Activated CD4-positive, alpha-beta T cell treated with anti-CD3 and anti-CD28 coated beads, Interleukin-2, amount 10 ng/mL, durations not matched to agents 7 days and 5 days (primary cell): ENCODE results near the gene CANT1. TPM values are rescaled to one million over a fixed set of nuclear protein-coding genes. Genes with fewer than 3 reads are reported as not detected.
A peak's percentile ranks its signal among the peaks of the same experiment; 100 is the strongest.
"Not testable (repeated sequence)": the region's sequence is repeated elsewhere in the genome, so short reads cannot be mapped to it uniquely, and the experiment has no call there.

Source experiments
- CTCF ChIA-PET: fragments of 350-600 bp; sonication (Branson Sonifier 250); formaldehyde crosslinking; loops from one replicate; lab custom pipeline; 2021; ENCODE audit warnings: antibody characterized with exemption; lab: Charles Lee
- POLR2A ChIA-PET: fragments of 350-600 bp; sonication (Branson Sonifier 250); formaldehyde crosslinking; loops from one replicate; lab custom pipeline; 2021; ENCODE audit warnings: antibody characterized with exemption; lab: Charles Lee
- DNase-seq: peaks from one replicate; pipeline ENCODE4 v3.0.0-alpha.2; 2020
- H3K27ac Mint-ChIP-seq: one replicate; pipeline ENCODE4 v1.8.0; 2021; ENCODE audit warnings: mild to moderate bottlenecking, moderate library complexity, mixed read lengths
- H3K27me3 Mint-ChIP-seq: one replicate; pipeline ENCODE4 v1.8.0; 2021; ENCODE audit warnings: mixed read lengths
- H3K36me3 Mint-ChIP-seq: one replicate; pipeline ENCODE4 v1.8.0; 2021; ENCODE audit warnings: low read depth, mixed read lengths
- H3K4me1 Mint-ChIP-seq: one replicate; pipeline ENCODE4 v1.8.0; 2021; ENCODE audit warnings: mixed read lengths
- H3K4me3 Mint-ChIP-seq: one replicate; pipeline ENCODE4 v1.8.0; 2021; ENCODE audit warnings: mild to moderate bottlenecking, moderate library complexity, mixed read lengths
- H3K9me3 Mint-ChIP-seq: one replicate; pipeline ENCODE4 v1.8.0; 2021; ENCODE audit warnings: mixed read lengths
- total RNA-seq, 2 experiments: library from RNA; stranded (reverse); gene quantifications; one replicate each; pipeline ENCODE4 v1.2.3, GENCODE V29; 2021

CANT1 gene
- total RNA-seq, 2 experiments from 2014 or later = 68.1 to 71.5 TPM

GRCh38 chr17:78956254-78956653 lies 53.3 kb downstream of the CANT1 start:
- H3K9me3 Mint-ChIP-seq = peaks cover 4% of the 10 kb centered on the region
- no peaks in the 10 kb centered on the region for H3K27me3 Mint-ChIP-seq
- H3K27ac Mint-ChIP-seq = no peak overlapping the region
- ChIA-PET CTCF (no interaction called here), POLR2A (no interaction called here)
- no peaks in the 10 kb centered on the region for H3K36me3 Mint-ChIP-seq
- no peak overlapping the region for H3K4me3 Mint-ChIP-seq
- H3K4me1 Mint-ChIP-seq = no peaks in the 10 kb centered on the region
- no peak for DNase-seq

GRCh38 chr17:78954684-78955083 lies 54.9 kb downstream of the CANT1 start:
- no peaks in the 10 kb centered on the region for H3K27me3 Mint-ChIP-seq
- peaks cover 19% of the 10 kb centered on the region for H3K9me3 Mint-ChIP-seq
- CTCF ChIA-PET = no interaction called here
- DNase-seq = no peak
- H3K27ac Mint-ChIP-seq = no peak overlapping the region
- POLR2A ChIA-PET = no interaction called here
- H3K4me1 Mint-ChIP-seq = no peaks in the 10 kb centered on the region
- H3K4me3 Mint-ChIP-seq = no peak overlapping the region
- H3K36me3 Mint-ChIP-seq = peaks cover 2% of the 10 kb centered on the region

GRCh38 chr17:78953356-78954350 lies 55.9 kb downstream of the CANT1 start:
- H3K4me1 Mint-ChIP-seq = no peaks in the 10 kb centered on the region
- no peak for DNase-seq
- no peak overlapping the region for H3K27ac Mint-ChIP-seq
- ChIA-PET CTCF (interaction anchor here (1.2 kb wide), 1 partner anchor 18 kb away, joined by 3 read pairs; no protein-coding TSS in a partner anchor), POLR2A (no interaction called here)
- peaks cover 19% of the 10 kb centered on the region for H3K9me3 Mint-ChIP-seq
- peaks cover 2% of the 10 kb centered on the region for H3K27me3 Mint-ChIP-seq
- H3K36me3 Mint-ChIP-seq = peaks cover 2% of the 10 kb centered on the region
- H3K4me3 Mint-ChIP-seq = no peak overlapping the region

GRCh38 chr17:78952706-78953105 lies 56.9 kb downstream of the CANT1 start:
- H3K27ac Mint-ChIP-seq = no peak overlapping the region
- H3K27me3 Mint-ChIP-seq = peaks cover 2% of the 10 kb centered on the region
- no peak overlapping the region for H3K4me3 Mint-ChIP-seq

GRCh38 chr17:78951967-78952551 lies 57.5 kb downstream of the CANT1 start:
- Mint-ChIP-seq H3K27ac (no peak overlapping the region), H3K9me3 (peaks cover 19% of the 10 kb centered on the region), H3K4me1 (no peaks in the 10 kb centered on the region), H3K4me3 (no peak overlapping the region), H3K36me3 (peaks cover 2% of the 10 kb centered on the region), H3K27me3 (peaks cover 2% of the 10 kb centered on the region)
- CTCF ChIA-PET = interaction anchor here (1.2 kb wide), 1 partner anchor 20 kb away, joined by 3 read pairs; no protein-coding TSS in a partner anchor
- POLR2A ChIA-PET = no interaction called here
- no peak for DNase-seq

More at GRCh38 chr17:78952706-78953105, 56.9 kb downstream of the CANT1 start:
- Mint-ChIP-seq H3K4me1 (no peaks in the 10 kb centered on the region), H3K9me3 (peaks cover 19% of the 10 kb centered on the region), H3K36me3 (peaks cover 2% of the 10 kb centered on the region)
- ChIA-PET CTCF (interaction anchor here (1.2 kb wide), 1 partner anchor 19 kb away, joined by 3 read pairs; no protein-coding TSS in a partner anchor), POLR2A (no interaction called here)
- DNase-seq = no peak

- POLR2A ChIA-PET = no interaction called here
Observed at GRCh38 chr17:78950870-78951269, 58.7 kb downstream of the CANT1 start.

GRCh38 chr17:78947235-78948149 lies 62.1 kb downstream of the CANT1 start:
- H3K27ac Mint-ChIP-seq = no peak overlapping the region
- peaks cover 4% of the 10 kb centered on the region for H3K27me3 Mint-ChIP-seq
- ChIA-PET CTCF (interaction anchor here (0.6 to 0.8 kb wide), 3 partner anchors 8 to 43 kb away, joined by 3 read pairs; no protein-coding TSS in a partner anchor), POLR2A (no interaction called here)
- DNase-seq = no peak
- peaks cover 19% of the 10 kb centered on the region for H3K9me3 Mint-ChIP-seq
- H3K36me3 Mint-ChIP-seq = peaks cover 2% of the 10 kb centered on the region
- H3K4me1 Mint-ChIP-seq = no peaks in the 10 kb centered on the region
- H3K4me3 Mint-ChIP-seq = no peak overlapping the region

More at GRCh38 chr17:78950870-78951269, 58.7 kb downstream of the CANT1 start:
- Mint-ChIP-seq H3K27ac (peak overlapping the region; percentile 50), H3K27me3 (peaks cover 4% of the 10 kb centered on the region), H3K4me1 (no peaks in the 10 kb centered on the region), H3K9me3 (peaks cover 19% of the 10 kb centered on the region), H3K36me3 (peaks cover 2% of the 10 kb centered on the region), H3K4me3 (no peak overlapping the region)
- DNase-seq = no peak
- CTCF ChIA-PET = no interaction called here

- ChIA-PET POLR2A (no interaction called here), CTCF (interaction anchor here (0.6 to 0.8 kb wide), 3 partner anchors 8 to 42 kb away, joined by 3 read pairs; no protein-coding TSS in a partner anchor)
- Mint-ChIP-seq H3K36me3 (peaks cover 2% of the 10 kb centered on the region), H3K4me3 (no peak overlapping the region), H3K27me3 (peaks cover 4% of the 10 kb centered on the region), H3K27ac (no peak overlapping the region), H3K9me3 (peaks cover 19% of the 10 kb centered on the region), H3K4me1 (no peaks in the 10 kb centered on the region)
- no peak for DNase-seq
Observed at GRCh38 chr17:78946631-78947030, 62.9 kb downstream of the CANT1 start.

GRCh38 chr17:78946131-78946530 lies 63.4 kb downstream of the CANT1 start:
- H3K4me1 Mint-ChIP-seq = no peaks in the 10 kb centered on the region
- H3K9me3 Mint-ChIP-seq = peaks cover 14% of the 10 kb centered on the region
- CTCF ChIA-PET = interaction anchor here (0.7 kb wide), 1 partner anchor 33 kb away, joined by 3 read pairs; no protein-coding TSS in a partner anchor
- no peak overlapping the region for H3K4me3 Mint-ChIP-seq
- H3K27ac Mint-ChIP-seq = no peak overlapping the region
- DNase-seq = no peak
- POLR2A ChIA-PET = no interaction called here
- peaks cover 2% of the 10 kb centered on the region for H3K36me3 Mint-ChIP-seq
- H3K27me3 Mint-ChIP-seq = peaks cover 4% of the 10 kb centered on the region

- H3K4me1 Mint-ChIP-seq, POLR2A ChIA-PET, H3K27me3 Mint-ChIP-seq, DNase-seq, H3K9me3 Mint-ChIP-seq, H3K4me3 Mint-ChIP-seq, H3K27ac Mint-ChIP-seq, H3K36me3 Mint-ChIP-seq: not testable (repeated sequence)
- CTCF ChIA-PET = interaction anchor here (0.7 kb wide), 2 partner anchors 34 to 891 kb away, joined by 3 read pairs; no protein-coding TSS in a partner anchor
Observed at GRCh38 chr17:78945455-78945854, 64.1 kb downstream of the CANT1 start.

GRCh38 chr17:78944956-78945355 lies 64.6 kb downstream of the CANT1 start:
- H3K27me3 Mint-ChIP-seq = peaks cover 4% of the 10 kb centered on the region
- H3K27ac Mint-ChIP-seq = no peak overlapping the region
- H3K4me1 Mint-ChIP-seq = no peaks in the 10 kb centered on the region
- ChIA-PET CTCF (interaction anchor here (0.7 to 0.8 kb wide), 2 partner anchors 19 to 891 kb away, joined by 3 read pairs; no protein-coding TSS in a partner anchor), POLR2A (no interaction called here)
- H3K36me3 Mint-ChIP-seq = no peaks in the 10 kb centered on the region
- H3K4me3 Mint-ChIP-seq = no peak overlapping the region
- H3K9me3 Mint-ChIP-seq = peaks cover 2% of the 10 kb centered on the region
- DNase-seq = no peak

GRCh38 chr17:78944026-78944425 lies 65.5 kb downstream of the CANT1 start:
- POLR2A ChIA-PET = no interaction called here
- H3K9me3 Mint-ChIP-seq = no peaks in the 10 kb centered on the region
- no peak for DNase-seq
- CTCF ChIA-PET = interaction anchor here (0.8 to 1.4 kb wide), 2 partner anchors 10 to 20 kb away, joined by 3 read pairs; no protein-coding TSS in a partner anchor
- no peaks in the 10 kb centered on the region for H3K4me1 Mint-ChIP-seq
- no peaks in the 10 kb centered on the region for H3K36me3 Mint-ChIP-seq
- H3K4me3 Mint-ChIP-seq = no peak overlapping the region
- H3K27ac Mint-ChIP-seq = no peak overlapping the region
- peaks cover 2% of the 10 kb centered on the region for H3K27me3 Mint-ChIP-seq
